HG02678 (cell line): Measurements from ENCODE around the gene CACNG8.
"Not testable (repeated sequence)": the region's sequence is repeated elsewhere in the genome, so short reads cannot be mapped to it uniquely, and the experiment has no call there.

Experiments used
- ATAC-seq: cut with Tn5 transposase; IDR thresholded peaks from one replicate; pipeline ENCODE4 v1.9.1; 2021; ENCODE audit warnings: mild to moderate bottlenecking, moderate library complexity; ENCODE audit not compliant: unreplicated experiment

The CACNG8 gene

DNA sequence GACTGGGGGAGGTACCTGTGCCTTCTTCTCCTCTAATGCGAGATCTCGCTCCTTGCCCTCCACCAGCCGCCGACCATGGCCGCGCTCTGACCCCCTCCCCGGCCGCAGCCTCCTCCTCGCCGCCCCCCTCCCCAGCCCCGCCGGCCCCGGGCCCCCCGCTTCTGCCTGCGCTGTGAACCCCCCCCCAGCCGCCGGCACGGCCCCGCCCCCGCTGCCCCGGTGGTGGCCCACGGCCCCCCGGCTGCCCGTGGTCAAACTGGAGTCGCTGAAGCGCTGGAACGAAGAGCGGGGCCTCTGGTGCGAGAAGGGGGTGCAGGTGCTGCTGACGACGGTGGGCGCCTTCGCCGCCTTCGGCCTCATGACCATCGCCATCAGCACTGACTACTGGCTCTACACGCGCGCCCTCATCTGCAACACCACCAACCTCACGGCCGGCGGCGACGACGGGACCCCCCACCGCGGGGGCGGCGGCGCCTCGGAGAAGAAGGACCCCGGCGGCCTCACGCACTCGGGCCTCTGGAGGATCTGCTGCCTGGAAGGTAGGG lies at the start of gene CACNG8:
Gene CACNG8, plus strand, starts transcription at position 51 of the 545 bp plus-strand sequence.
- ATAC-seq = no peak

DNA sequence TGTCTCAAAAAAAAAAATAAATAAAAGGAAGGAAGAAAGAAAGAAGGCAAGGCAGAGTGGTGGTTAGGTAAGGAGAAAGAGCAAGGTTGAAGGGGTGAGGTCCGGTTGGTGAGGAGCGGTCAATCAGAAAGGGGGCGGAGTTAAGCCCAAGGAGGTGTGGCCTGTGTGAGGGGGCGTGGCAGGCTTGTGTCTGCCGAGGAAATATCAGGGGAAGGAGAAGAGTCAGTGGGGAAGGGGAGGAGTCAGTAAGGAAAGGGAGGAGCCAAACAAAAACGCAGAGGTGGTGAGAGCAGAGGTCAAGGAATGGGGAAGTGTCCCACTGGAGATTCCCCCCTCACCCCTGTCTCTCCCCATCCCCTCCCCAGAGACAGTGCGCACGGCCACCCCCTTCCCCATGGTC lies 47.7 kb upstream of the CACNG8 start:
- ATAC-seq = no peak

DNA sequence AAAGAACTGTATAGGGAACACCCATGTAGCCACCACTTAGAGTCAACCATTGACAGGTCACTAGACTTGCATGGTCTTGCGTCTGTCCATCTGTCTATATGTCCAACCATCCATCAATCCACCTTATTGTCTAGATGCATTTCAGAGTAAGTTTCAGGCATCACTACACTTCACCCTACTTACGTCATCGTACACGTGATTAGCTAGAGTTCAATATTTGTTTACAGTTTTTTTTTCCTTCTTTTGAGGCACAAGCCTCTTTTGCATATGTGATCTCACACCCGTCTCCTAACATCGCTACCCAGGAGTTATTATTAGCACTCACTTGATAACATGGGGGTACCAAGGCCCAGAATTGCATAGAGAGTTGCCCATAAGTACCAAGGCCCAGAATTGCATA lies 46.7 kb upstream of the CACNG8 start:
- no peak for ATAC-seq

DNA sequence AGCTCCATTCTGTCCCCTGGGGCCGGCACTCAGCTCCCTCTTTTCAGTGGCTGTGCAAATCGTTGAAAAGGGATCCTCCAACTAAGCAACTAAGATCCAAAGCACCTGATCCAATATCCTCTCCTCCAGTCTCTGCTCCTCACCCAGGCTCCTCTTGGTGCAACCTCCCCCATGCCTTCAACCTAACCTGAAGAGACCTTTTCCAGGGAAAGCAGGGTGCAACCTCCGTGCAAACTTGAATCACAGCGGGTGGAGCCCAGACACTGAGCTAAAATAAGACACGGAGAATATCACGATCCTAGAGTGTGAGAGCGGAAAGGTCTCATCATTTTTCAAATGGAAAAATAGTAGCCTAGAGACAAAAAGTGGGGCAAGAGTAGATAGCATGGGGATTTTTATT lies 45.4 kb upstream of the CACNG8 start:
- no peak for ATAC-seq

DNA sequence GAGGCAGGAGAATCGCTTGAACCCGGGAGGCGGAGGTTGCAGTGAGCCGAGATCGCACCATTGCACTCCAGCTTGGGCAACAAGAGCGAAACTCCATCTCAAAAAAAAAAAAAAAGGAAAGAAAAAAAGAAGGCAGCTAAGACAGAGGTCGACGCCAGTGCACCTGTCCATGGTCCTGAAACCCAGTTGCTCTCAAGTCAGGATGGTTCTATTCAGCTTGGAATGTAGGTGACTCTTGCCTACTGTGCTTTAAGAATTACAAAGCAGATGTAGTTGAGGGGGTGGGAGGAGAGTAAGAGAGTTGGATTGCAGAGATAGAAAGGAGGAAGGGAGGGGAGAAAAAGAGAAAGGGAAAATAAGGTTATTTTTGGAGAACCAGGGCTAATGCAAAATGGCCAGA lies 35.0 kb upstream of the CACNG8 start:
- ATAC-seq = no peak

DNA sequence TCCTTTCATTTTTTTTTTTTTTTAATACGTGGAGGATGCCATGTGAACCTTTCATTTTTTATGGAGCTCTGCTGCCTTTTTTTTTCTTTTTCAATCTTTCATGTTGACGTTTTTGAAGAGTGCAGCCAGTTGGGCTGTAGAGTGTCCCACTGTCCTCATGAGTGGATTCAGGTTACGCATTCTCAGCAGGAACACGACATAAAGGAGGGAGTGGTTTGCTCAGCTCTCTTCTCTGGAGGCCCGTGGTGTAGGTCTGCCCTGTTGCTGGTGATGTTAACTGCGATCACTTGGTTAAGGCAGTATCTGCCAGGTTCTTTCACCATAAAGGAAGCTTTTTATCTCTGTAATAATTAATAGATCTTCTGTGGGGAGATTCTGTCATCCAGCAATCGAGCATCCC lies 26.7 kb upstream of the CACNG8 start:
- no peak for ATAC-seq

DNA sequence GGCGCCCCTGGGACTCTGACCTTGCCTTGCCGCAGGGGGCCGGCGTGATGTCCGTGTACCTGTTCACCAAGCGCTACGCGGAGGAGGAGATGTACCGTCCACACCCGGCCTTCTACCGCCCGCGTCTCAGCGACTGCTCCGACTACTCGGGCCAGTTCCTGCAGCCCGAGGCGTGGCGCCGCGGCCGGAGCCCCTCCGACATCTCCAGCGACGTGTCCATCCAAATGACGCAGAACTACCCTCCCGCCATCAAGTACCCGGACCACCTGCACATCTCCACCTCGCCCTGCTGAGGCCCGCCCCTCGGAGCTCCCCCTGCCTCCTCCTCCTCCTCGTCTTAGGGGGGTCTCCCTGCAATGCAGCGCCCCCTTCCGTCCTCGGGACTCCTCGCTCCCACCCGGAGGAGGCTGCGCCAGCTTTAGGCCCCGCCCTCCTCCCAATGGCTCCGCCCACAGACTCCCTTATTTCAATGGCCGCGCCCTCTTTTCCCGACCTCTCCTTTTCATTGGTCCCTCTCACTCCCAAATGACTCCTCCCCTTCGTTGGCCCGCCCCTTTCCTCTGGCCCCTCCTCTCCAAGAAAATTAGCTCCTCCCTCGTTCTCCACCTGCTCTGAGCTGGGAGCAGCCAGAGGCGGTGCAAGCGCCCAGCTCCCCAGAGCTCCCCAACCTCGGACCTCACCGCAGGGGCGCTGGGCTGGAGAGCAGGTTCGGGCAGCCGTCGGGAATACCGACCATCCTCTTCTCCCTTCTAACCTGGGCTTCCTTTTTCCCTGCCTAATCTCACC lies 20.5 kb upstream of the CACNG8 start:
- ATAC-seq = no peak

DNA sequence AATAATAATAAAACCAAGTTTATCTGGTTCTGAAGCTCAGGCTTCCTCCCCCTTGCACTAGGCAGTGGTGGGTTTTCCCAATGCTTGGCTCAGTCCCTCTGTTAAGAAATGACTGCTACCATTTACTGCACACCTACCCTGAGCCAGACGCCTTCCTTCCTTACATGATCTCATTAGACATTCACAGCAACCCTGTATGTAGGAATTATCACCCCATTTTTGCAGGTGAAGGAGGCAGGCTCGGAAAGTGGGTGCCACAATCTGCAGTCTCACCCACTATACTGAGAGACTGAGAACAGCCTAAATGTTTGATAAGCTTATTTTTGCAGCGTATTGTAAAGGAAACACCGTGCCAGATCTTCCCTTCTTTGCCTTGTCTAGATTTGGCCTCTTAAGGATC lies 18.3 kb upstream of the CACNG8 start:
- ATAC-seq = no peak

DNA sequence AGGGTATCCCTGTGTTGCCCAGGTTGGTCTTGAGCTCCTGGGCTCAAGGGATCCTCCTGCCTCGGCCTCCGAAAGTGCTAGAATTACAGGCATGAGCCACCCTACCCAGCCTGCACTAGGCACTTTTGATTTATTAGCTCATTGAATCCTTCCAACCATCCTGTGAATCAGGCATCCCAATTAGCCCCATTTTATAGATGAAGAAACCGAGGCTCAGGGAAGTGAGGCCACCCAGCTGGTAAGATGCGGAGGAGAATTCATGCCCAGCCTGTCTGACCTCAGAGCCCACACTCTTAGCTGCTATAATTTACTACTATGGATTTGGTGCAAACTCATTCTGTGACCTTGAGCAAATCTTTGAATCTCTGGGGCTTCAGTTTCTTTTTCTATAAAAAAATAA lies 17.8 kb upstream of the CACNG8 start:
- ATAC-seq = no peak

DNA sequence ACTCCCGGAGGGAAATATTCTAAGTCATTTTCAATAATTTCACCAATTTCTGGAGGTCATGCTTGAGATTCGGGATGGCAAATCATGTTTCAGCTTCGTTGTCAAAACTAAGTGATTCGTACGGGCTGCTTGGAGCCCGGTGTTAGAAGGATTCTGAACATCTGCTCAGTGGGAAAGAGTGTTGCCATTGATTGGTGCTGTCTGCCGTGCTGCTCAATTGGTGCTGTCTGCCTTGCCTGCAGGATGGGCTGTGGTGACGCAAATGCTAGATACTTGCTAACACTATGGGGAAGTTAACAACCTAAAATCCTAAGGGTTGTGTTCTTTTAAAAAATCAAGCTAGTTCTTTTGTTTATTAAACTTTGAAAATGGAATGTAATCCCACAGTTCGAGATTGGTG lies 17.3 kb upstream of the CACNG8 start:
- no peak for ATAC-seq

DNA sequence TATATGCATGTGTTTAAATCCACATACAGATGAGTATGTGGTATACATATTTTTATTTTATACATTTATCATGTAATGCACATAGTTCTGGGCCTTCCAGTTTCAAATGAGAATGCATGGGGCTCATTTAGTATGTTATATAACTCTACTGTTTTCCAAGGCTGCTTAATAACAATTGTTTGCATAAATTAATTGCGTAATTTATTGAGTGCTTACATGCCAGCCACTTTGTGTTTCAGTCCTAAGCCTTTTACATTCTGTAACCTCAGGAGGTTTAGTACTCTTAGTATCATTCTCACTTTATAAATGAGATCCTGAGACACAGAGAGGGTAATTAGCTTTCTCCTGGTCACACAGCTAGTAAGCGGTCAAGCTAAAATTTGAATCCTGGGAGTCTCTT lies 16.7 kb upstream of the CACNG8 start:
- ATAC-seq = no peak

DNA sequence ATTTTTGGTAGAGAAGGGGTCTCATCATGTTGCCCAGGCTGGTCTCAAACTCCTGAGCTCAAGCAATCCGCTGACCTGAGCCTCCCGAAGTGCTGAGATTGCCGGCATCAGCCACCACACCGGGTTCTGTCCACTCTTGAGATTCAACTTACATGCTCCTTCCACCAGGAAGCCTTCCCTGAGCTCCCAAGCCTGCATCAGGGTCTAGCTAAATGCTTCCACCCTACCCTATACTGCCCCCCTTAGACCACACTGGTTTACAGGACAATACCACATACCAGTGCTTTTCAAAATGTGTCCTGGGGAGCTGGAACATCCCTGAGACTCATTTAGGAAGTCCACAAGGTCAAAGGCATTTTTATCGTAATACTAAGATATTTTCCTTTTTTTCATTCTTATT lies 15.1 kb upstream of the CACNG8 start:
- no peak for ATAC-seq

DNA sequence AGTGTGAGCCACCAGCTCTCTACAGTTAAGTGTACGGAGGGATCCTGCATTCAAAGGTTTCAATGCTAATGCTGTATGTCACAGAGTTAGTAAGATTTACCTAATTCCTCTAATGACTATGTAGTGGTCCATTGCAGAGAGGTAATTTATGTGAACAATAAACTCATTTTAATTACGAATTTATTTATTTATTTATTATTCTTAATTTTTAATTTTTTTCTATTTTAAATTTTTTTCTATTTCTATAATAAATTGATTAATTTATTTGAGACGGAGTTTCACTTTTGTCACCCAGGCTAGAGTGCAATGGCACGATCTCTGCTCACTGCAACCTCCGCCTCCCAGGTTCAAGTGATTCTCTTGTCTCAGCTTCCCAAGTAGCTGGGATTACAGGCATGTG lies 14.1 kb upstream of the CACNG8 start:
- not testable (repeated sequence) for ATAC-seq

DNA sequence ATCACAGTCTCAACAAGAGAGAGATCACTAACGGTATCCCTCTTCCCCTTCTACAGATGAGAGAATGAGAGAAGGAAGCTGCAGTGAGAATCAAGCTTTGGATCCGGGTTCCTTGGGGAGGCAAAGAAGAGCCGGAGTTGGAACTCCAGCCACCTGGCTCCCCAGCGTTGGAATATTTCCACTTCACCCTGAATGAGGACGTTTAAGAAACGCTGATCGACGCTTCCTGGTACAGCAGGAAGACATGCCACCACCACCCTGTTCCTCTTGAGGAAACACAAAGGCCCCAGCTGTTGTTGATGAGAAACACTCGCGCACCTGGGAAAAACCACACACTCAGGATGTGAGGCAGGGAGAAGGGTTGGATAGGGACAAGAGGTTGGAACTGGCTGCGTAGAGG lies 11.3 kb upstream of the CACNG8 start:
- ATAC-seq = no peak

DNA sequence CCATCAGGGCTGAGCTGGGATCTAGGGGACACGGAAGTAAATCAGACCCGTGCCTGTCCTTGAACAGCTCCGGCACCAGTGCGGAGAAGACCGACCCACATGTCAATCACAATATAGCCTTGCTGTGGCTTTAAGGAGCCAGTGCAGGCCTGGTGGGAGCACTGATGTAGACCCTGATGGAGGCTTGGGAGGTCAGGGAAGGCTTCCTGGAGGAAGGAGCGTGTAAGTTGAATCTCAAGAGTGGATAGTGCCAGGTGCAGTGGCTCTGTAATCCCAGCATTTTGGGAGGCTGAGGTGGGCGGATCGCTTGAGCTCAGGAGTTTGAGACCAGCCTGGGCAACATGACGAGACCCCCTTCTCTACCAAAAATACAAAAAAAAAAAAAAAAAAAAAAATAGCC lies 10.8 kb upstream of the CACNG8 start:
- ATAC-seq = no peak

DNA sequence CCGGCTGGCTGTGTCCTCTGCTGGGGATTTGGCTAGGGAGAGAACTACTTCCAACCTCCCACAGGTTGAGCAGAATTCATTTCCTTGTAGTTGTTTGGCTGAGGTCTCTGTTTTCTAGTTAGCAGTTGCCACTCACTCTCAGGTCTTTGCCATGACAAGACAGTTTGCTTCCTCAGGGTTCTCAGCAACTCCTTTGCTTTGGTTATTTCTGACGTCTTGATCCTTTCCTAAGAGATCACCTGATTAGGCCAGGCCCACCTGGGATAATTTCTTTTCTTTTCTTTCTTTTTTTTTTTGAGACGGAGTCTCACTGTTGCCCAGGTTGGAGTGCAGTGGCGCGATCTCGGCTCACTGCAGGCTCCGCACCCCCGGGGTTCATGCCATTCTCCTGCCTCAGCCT lies 9.4 kb upstream of the CACNG8 start:
- ATAC-seq = no peak

DNA sequence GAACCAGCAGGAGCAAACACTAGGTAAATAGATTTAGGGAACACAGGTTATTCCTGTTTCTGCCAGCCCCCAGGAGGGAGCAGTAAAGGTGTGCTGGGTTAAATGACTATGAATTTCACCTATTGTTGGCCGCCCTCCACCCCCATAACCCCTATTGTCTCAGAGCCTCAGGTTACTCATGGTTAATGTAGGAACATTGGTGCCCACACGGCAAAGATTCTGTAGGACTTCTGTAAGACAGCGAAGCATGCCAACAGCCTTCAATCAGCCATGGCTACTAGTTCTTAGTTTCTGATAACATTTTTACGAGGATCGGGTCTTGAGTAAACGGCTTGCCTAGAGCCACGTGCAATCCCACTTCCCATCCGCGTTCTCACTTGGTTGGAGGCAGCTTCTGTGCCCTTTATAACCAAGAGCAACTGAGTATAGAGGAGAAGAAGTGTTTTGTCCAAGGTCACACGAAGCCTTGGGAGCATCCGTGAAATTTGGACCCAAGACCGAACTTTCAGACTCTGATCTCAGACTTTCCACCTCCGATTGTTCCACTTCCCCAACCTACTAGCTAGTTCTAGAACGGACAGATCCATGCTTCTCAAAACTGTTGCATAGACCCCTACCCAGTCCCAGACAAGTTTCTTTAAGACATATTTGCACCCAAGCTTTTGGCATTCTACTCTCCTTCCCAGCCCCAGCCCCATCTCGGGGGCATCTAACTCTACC lies 5.1 kb upstream of the CACNG8 start:
- ATAC-seq = no peak

DNA sequence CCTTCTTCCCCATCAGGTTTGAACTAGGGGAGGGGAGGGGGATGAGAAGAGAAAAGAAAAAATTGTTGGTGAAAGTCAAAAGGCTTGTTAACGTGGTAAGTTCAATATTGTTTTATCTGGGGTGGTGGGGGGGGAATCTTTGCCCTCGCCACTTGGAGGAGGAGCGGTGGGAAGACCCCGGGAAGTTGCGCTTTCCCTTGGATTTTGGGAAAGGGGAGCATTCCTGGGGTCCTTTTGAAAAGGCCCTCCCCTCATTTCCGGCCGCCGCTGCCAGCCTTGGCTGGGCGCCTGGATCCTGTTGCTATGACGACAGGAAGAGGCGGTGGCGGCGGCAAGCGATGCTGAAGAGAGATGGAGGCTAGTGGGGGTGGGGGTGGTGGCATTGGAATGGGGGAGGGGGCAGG lies 4.6 kb upstream of the CACNG8 start:
- no peak for ATAC-seq

DNA sequence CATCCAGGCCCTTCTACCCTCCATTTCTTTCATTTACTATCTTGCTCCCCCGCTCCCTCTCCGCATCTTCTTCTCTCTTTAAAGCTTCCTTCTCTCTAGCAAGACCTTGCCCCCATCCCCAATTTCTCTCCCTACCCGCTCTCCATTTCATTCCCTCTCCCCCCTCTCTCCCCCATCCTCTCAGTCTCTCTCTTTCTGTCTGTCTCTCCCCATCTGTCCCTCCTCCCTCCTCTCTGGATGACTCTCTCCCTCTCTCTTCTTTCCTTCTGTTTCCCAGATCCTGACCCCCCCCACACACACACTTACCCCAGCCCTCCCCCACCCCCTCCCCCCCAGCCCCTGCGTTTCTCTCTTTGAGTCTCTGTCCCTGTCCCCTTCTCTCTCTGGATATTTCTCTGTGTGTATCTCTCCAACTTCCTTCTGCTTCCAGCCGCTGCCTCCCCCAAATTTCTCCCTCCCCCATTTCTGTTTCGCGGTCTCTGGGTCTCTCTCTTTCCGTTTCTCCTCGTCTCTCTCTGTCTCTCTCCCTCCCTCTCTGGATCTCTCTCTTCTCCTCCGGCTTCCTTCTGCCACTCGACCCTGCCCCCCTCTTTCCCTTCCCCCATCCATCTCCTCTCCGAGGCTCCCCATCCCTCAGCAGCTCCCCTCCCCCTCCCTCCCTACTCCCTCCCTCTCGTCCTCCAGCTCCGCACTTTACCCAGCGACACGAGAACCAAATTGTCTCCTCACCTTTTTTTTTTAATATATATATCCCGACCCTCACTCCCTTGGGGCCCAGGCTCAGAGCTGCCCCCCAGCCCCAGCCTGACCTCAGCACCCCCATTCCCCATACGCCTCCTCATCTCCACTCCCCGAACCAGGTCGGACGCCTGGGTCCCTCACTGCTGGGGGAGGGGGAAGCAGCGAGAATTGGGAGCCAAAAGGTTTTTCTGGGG lies 3.6 kb upstream of the CACNG8 start:
- no peak for ATAC-seq

DNA sequence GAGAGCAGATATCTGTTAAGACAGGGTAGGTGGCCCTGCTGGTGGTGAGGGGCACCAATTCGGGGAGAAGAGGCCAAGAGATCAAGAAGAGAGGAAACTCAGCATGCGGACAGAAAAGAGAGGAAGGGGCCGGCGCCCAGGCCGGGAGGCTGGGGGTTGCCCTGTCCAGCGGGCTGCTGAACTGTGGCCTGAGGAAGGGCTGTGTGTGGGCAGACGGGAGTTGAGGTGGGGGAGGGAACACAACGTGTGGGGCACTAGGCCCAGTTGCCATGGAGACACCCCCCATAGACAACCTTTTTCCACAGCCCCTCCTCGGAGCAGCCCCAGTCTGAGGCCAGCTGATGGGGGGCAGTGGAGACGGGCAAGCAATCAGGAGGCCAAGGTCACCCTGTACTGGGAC lies 2.5 kb upstream of the CACNG8 start:
- no peak for ATAC-seq

DNA sequence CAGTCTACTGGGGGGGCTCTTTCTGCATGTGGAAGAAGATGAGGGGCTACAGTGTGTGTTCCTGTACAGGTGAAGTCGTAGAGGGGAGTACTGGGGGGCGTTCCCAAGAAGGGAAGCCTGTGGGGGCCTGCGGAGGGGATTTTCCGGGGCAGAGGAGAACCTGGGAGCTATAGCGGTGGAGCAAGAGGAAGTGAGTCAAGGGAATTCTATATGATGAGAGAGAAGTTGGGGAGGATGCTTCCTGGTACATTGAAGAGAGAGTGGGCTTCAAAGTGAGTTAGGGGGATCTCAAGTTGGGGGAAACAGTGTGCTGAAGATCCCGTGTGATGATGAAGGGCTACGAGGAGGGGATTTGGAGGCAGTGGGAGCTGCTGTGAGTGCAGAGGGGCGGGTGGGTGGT lies 1.9 kb upstream of the CACNG8 start:
- no peak for ATAC-seq
